Activated naive CD4-positive, alpha-beta T cell treated with anti-CD3 and anti-CD28 coated beads, Interleukin-2, amount 50 U/mL, for 16 hours (primary cell): ENCODE measurements around the gene COL27A1.

Source experiments
- DNase-seq: peaks from one replicate; pipeline ENCODE4 v3.0.0-alpha.2; 2020

COL27A1 gene

DNA sequence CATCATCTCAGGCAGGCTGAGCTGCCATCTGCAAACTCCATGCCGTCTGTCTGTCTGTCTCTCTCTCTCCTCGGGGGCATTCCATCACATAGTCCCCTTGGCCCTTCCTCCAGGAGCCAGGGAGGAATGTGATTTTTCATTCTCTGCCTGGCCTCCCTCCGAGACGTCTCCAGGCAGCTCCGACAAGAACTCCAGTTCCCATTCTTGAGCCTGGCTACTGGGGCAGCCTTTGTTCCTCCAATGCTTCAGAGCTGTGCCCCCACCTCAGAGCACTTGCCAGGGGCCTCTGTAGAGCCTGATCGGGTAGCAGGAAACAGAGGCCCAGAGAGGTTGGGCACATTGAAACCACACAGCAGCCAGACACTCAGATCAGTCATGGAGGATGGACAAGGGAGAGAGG lies 74.0 kb downstream of the COL27A1 start:
- DNase-seq = no peak

DNA sequence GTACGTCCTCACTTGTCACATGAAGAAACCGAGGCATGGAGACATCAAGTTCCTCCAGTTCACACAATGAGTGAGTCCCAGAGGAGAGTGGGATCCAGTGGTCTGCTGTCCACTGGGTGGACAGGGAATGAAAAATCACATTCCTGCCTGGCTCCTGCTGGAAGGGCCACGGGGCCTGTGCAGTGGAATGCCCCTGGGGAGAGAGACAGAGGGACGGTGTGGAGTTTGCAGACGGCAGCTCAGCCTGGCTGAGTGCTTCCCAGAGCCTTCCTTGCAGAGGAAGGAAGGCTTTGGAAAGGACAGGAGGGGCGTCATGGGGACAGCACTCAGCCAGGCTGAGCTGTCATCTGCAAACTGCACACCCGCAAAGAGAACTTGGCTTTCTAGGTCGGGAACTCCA lies 74.7 kb downstream of the COL27A1 start:
- no peak for DNase-seq

DNA sequence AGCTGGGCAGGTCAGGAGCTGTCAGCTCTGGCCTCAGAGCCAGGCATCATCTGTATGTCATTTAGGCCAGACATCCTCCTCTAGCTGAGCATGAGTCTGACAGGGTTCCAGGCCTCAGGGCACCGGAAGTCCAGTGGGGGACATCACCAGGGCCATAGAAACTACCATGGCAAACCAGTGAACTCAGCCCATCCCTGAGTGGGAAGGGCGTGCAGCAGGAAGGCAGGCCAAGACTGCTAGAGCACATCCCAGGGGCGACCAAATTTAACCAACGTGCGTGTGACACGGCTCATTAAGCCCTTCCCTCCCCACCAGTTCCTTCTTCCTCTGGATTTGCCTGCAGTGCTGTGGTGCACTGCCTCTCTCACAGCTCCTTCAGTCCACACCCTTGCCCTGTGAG lies 75.9 kb downstream of the COL27A1 start:
- DNase-seq = no peak

DNA sequence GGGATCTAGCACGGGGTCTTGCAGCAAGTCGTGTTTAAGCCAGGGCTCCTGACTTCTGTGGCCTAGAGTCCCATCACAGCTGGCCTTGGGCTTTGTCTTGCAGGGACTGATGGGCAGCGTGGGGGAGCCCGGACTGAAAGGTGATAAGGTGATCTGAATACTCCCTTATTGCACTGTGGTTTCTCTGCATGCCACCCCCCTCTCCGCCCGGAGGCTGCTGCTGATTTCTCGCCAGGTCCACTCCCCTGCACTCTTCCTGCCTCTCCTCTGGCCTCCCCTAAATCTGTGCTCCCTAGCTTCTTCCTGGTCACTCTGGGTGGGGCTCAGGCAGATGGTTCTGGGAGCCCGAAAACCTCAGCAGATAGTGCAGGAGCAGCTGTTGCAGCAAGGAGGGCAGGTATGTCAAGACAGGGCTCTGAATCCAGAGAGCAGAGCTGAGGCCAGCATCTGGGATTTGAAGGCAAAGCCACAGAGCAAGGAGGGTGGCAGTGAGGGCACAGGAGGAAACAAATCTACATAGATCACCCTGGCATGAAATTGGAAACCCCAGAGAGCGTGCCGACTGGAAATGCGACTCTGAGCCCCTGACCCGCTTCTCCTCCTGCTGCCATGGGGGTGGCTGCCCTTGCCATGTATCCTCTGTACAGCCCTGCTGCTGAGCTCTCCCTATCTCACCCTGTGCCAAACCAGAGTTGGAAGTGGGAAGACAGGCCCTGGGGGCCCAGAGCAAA lies 76.5 kb downstream of the COL27A1 start:
- no peak for DNase-seq

DNA sequence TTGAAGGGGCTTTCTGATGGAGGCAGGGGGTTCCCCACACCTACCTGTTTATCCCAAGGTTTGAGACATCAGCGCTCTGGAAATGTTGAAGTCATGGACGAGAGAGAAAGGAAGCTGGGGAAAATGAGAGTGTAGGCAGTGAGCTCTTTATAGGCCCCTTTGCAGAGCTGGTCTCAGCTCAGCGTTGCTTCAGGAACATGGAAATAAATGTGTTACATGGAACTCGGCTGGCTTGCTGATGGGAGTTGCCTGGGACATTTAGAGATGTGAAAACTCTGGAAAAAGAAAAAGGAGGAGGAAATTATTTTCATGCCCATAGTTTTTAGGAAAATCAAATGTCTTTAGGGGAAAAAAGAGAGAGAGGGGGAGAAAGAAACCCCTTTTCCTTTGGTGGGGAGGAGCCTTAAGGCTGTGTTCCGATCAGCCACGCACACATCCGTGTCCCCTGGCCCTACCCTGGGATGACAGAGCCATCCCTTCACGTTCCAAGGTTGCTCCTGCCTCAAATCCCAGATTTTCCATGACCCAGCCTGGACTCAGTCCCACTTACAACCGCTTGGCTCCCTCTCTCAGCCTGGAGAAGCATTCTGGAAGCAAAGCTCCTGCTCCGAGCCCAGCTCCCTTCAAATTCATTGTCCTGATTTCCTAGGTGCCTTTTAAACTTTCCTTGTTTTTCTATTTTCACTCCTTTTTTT lies 78.3 kb downstream of the COL27A1 start:
- DNase-seq = no peak

DNA sequence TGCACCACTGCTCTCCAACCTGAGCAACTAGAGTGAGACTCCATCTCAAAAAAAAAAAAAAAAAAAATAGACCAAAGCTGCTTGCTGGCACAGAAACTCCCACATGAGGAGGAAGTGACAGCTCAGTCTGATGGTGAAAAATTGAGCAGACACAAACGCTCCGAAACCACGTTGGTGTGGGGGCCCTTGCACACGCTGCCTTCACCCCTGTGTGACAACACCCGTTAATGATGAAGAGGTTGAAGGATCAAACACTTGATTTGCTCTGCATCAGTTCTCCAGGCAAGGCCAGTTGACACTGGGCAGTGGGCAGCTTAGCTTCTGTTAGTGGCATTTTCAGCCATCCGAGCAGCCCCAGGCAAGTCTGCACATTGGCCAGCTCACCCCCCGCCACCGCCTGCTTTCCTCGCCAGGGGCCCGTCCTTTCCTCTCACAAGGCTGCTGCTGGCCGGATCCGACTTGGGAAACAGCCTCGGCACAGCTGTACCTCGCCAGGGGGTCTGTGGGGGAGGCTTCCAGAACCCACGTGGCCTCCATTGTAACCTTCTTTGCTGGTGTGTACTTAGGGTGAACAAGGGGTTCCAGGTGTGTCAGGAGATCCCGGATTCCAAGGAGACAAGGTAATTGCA lies 79.8 kb downstream of the COL27A1 start:
- no peak for DNase-seq

DNA sequence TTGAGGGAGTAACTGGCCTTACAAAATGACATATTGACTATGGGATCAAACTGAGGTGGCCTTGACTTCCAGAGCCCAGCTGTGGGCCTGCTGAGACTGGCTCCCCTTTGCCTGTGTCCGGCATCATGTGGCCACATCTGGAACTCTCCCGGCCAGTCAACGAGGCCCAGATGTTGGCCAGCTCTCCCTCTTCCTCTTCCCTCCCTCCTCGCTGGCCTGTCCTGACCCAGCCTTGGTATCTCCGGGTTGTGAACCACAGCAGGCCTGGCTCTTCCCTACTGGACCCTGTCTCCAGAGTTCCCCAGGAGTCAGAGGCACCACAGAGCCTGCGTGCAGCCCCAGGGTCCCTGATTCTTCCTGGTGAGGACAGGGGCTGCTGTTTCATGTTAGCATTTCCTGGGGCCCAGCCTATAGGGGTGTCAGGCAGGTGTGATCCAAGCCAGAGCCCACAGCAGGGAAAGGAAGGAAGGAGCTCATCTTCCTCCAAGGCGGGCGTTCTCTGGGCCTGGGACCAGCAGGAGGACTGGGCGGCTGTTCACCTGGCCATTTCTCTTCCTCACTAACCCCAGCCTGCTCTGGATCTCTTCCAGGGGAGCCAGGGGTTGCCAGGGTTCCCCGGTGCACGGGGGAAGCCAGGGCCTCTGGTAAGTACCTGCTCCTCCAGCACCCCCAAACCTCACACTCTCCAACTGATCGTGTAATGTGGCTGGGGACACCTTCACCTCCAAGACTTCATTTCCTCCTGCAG lies 81.2 kb downstream of the COL27A1 start:
- no peak for DNase-seq

DNA sequence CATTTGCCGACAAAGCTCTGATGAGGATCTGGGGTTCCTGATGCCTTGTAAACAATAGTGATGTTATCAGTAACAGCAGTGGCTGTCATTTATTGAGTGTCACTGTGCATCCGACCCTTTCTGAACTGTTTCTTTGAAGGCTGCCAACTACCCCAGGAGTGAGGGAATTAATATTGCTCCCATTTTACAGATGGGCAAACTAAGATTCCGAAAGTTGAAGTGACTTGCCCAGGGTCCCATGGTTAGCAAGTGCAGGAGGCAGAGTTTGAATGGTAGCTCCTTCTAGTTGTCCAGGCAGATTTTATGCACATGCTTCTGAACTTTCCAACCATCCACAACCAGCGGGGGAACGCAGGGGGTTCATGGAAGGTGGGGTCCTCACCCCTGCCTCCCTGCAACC lies 81.9 kb downstream of the COL27A1 start:
- no peak for DNase-seq

DNA sequence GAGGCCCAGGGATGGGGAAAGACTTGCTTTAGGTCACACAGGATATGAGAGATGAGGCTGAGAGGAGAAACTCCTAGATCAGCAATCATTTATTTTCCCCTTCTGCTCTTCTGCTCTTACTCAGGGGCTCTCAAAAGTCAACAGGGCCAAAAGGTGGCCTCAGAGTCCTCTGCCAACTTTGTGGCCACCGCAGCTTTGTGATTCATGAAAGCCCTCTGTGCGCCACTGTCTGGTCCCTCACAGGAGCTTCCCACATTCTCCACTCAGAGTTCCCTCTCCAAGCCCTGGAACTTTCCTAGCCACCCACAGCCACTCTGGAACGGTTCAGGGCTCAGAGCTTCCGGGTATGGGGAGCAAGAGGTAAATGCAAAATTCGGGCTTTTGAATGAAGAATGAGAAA lies 82.4 kb downstream of the COL27A1 start:
- no peak for DNase-seq

DNA sequence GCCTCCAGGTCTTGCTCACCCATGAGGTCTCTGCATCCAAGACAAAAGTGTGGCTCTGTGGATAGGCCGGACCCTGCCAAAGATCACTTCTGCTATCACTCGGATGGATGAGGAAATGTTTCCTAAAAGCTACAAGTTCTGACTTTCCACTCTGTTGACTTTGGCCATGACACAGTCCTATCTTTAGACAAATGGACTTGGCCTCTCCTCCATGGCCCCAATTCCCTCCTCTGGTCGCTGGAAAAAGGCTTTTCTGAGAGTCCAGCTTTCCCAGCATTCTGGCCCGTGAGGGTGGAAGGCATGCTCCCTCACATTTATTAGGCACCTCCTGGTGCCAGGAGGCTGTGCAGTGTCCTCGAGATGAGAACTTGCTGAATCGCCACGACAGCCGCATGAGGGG lies 83.1 kb downstream of the COL27A1 start:
- DNase-seq = no peak

DNA sequence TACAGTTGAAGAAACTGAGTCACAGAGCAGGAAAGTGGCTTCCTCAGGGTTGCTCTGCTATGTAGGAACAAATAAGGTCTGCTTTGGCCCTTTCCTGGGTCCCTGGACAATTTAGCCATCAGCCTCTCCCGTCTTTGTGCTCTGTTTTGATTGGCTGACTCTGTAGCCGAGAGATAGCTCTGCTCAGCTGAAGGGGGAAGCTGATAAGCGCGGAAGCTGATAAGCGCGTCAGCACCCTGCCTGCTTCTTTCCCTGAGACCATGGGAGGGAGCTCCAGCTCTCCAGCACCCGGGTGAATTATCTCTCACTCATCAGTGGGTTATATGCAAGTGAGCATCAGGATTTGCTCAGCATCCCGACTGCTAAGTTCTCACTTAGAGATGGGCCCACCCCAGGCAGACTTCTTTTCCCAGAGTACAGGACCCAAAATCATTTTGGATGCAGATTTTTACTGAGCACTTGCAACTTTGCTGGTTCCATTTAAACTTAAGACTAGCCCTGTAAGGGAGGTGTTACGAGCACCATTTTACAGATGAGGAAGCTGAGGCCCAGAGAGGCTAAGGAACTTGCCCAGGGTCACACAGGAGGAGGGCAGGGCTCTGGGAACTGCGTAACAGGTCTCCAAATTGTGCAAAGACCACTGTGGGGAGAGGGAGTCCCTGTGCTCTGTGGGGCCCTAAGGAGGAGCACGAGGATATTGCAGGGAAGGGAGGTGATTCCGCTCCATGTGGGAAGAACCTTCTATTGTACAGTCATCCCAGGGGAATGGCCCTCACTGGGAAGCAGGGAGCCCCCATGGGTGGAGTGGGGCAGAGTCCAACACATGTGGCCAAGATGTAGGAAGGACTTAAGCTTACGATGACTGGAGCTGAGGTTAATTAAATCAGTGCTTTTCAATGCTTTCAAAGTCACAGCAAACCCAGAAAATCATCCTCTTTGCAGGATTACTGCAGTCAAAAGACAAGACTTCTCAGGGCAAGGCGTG lies 83.8 kb downstream of the COL27A1 start:
- DNase-seq = no peak

DNA sequence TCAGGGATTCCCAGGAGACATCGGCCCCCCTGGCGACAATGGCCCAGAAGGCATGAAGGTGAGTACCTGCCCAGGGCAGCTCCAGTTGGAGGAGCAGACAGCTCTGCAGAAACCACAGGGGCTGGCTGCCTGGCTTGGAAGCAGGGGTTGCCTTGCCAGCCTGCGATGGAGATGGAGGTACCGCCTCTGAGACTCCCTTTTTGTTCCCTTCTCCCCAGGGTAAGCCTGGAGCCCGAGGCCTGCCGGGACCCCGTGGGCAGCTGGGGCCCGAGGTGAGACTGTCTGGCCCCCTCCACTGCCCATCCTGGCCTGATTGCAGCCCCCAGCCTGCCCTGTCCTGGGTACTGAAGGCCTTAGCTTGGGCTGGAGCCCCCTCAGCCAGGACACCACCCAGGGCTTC lies 84.9 kb downstream of the COL27A1 start:
- DNase-seq = no peak

DNA sequence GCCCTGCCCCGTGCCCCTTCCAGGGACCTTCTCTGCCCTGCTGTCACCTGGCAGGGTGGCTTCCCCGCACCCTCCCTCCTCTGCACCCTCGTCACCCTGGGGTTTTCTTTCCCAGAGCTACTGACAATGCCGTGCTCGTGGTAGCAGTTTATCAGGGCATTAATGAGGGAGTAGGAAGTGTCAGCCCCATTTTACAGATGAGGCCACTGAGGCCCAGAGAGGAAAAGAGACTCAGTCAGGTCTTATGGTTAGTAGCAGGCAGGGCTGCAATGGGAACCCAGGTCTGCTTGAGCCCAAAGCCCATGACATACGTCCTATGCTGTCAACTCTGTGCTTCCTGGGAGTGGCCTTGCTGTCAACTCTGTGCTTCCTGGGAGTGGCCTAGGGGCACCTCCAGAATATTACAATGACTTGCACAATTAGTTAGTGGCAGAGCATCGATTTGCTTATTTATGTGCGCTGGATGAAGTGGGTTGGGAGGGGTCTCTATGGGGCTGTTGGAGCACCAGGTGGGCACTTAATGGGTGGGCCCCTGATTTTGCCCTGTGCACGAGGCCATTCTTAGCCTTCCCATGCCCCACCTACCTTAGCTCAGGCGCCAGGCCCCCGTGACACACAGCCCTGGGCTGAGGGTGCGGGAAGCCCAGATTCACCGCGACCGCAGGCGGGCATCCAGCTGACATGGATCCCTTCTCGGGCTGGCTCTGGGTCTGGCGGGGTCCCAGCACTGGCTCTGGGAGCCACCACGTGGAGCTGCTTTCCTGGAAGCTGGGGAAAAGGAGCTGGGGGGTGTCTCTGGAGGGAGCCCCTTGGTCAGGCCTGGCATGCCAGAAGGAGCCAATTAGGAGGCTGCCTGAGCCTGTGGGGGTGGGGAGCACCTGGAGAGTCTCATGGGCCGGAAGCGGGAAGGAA lies 85.6 kb downstream of the COL27A1 start:
- no peak for DNase-seq

DNA sequence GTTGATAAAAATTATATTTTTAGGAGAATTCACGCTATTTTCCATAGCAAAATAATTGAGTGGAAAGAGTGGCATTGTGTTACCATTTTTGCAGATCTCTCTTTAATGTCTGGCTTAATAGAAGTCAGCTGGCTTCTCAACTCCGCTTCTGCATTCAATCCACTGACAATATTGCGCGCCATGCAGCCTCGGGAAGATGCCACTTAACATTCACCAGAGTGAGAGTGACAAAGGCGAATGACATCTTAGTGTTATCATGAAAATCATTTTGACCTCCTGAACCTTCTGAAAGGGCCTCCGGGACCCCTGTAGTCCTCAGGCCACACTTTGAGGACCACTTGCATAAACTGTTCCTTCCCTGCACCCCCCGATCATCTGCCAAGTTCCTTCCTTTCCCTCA lies 87.5 kb downstream of the COL27A1 start:
- no peak for DNase-seq

DNA sequence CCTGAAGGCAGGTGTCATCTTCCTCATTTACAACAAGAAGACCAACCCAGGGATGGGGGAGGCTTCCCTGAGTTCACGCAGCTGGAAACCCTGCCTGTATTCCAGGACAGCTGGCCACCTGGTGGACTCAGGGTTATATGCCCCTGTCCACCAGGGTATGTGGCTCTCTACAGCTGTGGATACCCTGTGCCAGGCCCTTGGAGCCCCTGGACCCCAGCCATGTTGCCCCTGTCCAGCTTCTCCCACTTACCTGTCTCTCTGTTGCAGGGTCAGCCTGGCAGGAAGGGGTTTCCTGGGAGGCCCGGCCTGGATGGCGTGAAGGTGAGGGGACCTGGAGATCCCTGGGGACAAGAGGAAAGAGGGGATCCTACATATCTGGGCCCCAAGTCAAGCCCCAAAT lies 87.9 kb downstream of the COL27A1 start:
- DNase-seq = no peak

DNA sequence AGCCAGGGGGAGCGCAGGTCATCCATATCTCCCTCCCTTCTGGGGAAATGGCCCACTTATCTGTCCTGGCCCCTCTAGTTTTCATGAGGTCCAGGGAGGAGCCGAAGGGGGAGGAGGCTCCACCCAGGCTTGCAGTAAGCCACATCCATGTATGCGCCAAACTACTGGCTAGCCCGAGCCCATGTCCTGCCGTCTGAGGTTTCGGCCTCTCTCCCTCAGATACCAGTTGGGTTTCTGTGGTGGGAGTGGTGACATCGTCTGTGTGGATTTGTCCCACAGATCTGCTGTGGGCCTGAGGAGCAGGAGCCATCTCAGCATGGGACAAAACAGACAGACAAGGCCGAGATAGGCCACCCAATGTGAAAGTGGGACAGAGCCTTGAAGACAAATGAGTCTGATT lies 89.2 kb downstream of the COL27A1 start:
- no peak for DNase-seq

DNA sequence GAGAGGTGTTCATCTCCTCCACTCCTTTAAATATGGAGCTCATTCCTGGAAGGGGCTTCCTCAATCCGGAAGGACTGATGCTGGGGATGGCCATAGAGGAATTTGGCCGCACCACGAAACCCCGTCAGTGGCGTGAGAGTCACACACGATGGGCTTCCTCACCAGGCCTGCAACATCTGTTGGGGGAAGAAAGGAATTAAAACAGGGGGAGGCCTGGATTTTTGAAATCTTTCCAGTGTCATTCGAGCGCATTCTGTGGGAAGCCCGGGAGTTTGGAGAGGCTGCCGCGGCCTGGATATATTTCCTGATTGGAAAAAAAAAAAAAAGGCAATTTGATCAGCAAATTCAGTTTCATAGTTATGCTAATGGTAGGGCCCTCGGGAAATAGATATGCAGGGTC lies 91.2 kb downstream of the COL27A1 start:
- no peak for DNase-seq

DNA sequence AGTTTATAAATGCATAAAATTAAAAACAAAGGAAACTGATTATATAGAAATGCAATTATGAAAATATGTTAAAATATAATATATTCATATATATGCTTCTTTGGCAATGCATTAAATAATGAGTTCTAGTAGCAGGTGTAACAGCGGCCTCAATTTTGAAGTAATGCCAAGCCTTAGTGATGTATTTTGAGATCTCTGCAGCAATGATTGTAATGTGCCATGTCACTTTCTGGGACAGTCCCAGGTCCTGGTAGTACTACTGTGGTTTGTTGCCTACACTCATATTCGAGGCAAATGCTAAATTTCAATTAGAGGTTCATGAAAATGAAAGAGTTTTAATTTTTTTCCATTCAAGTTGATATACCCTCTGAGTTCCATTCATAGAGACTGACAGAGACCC lies 91.7 kb downstream of the COL27A1 start:
- DNase-seq = no peak

DNA sequence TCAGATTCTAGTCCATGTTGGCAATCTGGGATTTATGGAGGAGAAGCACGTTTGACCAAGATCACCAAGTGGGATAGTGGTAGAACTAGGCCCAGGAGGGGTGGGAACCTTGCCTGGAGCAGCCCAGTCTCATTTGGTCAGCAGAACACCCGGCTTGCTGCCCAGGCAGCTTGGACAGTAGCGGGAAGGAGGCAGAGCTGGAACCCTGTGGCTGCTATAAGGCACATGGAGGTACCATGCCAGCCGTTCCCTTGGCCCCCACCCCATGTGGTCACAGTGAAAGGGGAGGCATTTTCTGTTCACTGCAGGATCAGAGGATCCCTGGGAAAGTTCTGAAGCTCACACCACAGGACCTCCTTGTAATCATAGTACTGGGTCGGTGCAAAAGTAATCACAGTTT lies 92.2 kb downstream of the COL27A1 start:
- no peak for DNase-seq

DNA sequence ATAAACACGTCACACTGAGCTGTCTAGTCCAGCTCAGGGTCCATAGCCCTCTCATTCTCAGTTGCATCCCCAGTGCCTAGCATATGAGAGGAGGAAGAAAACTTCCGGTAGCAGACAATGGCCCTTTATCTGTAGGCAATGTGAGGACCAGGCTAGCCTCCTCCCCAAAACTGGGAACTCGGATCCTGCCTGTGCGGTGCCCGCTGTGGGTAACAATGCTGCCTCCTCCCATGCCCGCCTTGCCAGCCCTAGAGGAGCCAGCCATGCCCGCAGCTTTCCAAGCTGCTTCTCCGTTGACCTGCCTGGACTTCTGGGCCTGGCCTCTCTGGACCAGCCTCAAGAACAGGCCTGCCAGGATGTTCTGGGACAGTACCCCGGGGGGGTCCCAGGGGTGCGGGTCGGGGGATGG lies 93.0 kb downstream of the COL27A1 start:
- DNase-seq = no peak
